ENCODE data around the gene BGLAP. TPM values are rescaled to one million over a fixed set of nuclear protein-coding genes. Genes with fewer than 3 reads are reported as not detected.
"Not testable (repeated sequence)": the region's sequence is repeated elsewhere in the genome, so short reads cannot be mapped to it uniquely, and the experiment has no call there.

The BGLAP gene
- polyA plus RNA-seq, 1 donor from 2014 or later = not detected

- no peaks in the 10 kb centered on the region for H3K9me3 Mint-ChIP-seq
- peaks cover 8% of the 10 kb centered on the region for H3K36me3 Mint-ChIP-seq
- peak overlapping the region; percentile 59 to 97 (median 63) for H3K27ac Mint-ChIP-seq
- H3K4me1 Mint-ChIP-seq = peaks cover 16 to 26% (median 20%) of the 10 kb centered on the region in 3 donors
- H3K4me3 Mint-ChIP-seq = peak overlapping the region; percentile 64 to 91 (median 84)
- no peaks in the 10 kb centered on the region for H3K27me3 Mint-ChIP-seq
Observed at GRCh38 chr1:156214024-156214748, 27.8 kb upstream of the BGLAP start.

GRCh38 chr1:156216361-156217086 lies 25.5 kb upstream of the BGLAP start:
- not testable (repeated sequence) for H3K27ac Mint-ChIP-seq, H3K4me3 Mint-ChIP-seq, H3K9me3 Mint-ChIP-seq, H3K27me3 Mint-ChIP-seq
- H3K4me1 Mint-ChIP-seq = peaks cover 21 to 29% (median 26%) of the 10 kb centered on the region in 3 donors
- peaks cover 15% of the 10 kb centered on the region for H3K36me3 Mint-ChIP-seq

- H3K4me3 Mint-ChIP-seq = peak overlapping the region in 3 of 4 donors; percentile 60 to 75 (median 65)
- H3K4me1 Mint-ChIP-seq = peaks cover 18 to 24% (median 19%) of the 10 kb centered on the region in 3 donors
- peak overlapping the region in 2 of 3 donors; percentile 24 to 52 for H3K27ac Mint-ChIP-seq
- no peaks in the 10 kb centered on the region for H3K9me3 Mint-ChIP-seq
- H3K36me3 Mint-ChIP-seq = peaks cover 15% of the 10 kb centered on the region
- no peaks in the 10 kb centered on the region for H3K27me3 Mint-ChIP-seq
Observed at GRCh38 chr1:156217871-156218270, 24.1 kb upstream of the BGLAP start.

- no peak overlapping the region for H3K4me3 Mint-ChIP-seq
- H3K36me3 Mint-ChIP-seq = peaks cover 10% of the 10 kb centered on the region
- H3K27ac Mint-ChIP-seq = no peak overlapping the region
- no peaks in the 10 kb centered on the region for H3K9me3 Mint-ChIP-seq
- no peaks in the 10 kb centered on the region for H3K27me3 Mint-ChIP-seq
- peaks cover 7 to 19% (median 13%) of the 10 kb centered on the region in 3 donors for H3K4me1 Mint-ChIP-seq
Observed at GRCh38 chr1:156220226-156220625, 21.8 kb upstream of the BGLAP start.

- Mint-ChIP-seq H3K27ac (no peak overlapping the region), H3K4me3 (no peak overlapping the region), H3K4me1 (peaks cover 7 to 22% (median 15%) of the 10 kb centered on the region in 3 donors)
Observed at GRCh38 chr1:156221986-156222692, 19.8 kb upstream of the BGLAP start.

GRCh38 chr1:156225677-156226014 lies 16.3 kb upstream of the BGLAP start:
- Mint-ChIP-seq H3K27me3 (no peaks in the 10 kb centered on the region), H3K4me1 (peaks cover 0 to 9% (median 8%) of the 10 kb centered on the region in 3 donors), H3K36me3 (peaks cover 8% of the 10 kb centered on the region), H3K27ac (peak overlapping the region in 2 of 3 donors; percentile 12 to 61), H3K4me3 (no peak overlapping the region), H3K9me3 (no peaks in the 10 kb centered on the region)

More at GRCh38 chr1:156221986-156222692, 19.8 kb upstream of the BGLAP start:
- no peaks in the 10 kb centered on the region for H3K9me3 Mint-ChIP-seq
- no peaks in the 10 kb centered on the region for H3K27me3 Mint-ChIP-seq
- peaks cover 16% of the 10 kb centered on the region for H3K36me3 Mint-ChIP-seq

GRCh38 chr1:156226116-156226538 lies 15.9 kb upstream of the BGLAP start:
- Mint-ChIP-seq H3K4me3 (no peak overlapping the region), H3K9me3 (no peaks in the 10 kb centered on the region), H3K4me1 (peaks cover 0 to 7% (median 7%) of the 10 kb centered on the region in 3 donors), H3K27ac (peak overlapping the region in 1 of 3 donors; percentile 69), H3K27me3 (no peaks in the 10 kb centered on the region), H3K36me3 (peaks cover 6% of the 10 kb centered on the region)

- Mint-ChIP-seq H3K27ac (peak overlapping the region in 2 of 3 donors; percentile 69 to 73), H3K36me3 (peaks cover 6% of the 10 kb centered on the region), H3K4me3 (peak overlapping the region in 1 of 4 donors; percentile 27), H3K9me3 (no peaks in the 10 kb centered on the region), H3K27me3 (no peaks in the 10 kb centered on the region), H3K4me1 (peaks cover 0 to 5% (median 3%) of the 10 kb centered on the region in 3 donors)
Observed at GRCh38 chr1:156226782-156227181, 15.2 kb upstream of the BGLAP start.

GRCh38 chr1:156228501-156228900 lies 13.5 kb upstream of the BGLAP start:
- H3K4me1 Mint-ChIP-seq = peaks cover 0 to 5% (median 3%) of the 10 kb centered on the region in 3 donors
- H3K9me3 Mint-ChIP-seq = no peaks in the 10 kb centered on the region
- H3K4me3 Mint-ChIP-seq = peak overlapping the region in 1 of 4 donors; percentile 78
- H3K27ac Mint-ChIP-seq = no peak overlapping the region
- no peaks in the 10 kb centered on the region for H3K27me3 Mint-ChIP-seq
- peaks cover 6% of the 10 kb centered on the region for H3K36me3 Mint-ChIP-seq

- Mint-ChIP-seq H3K27me3 (no peaks in the 10 kb centered on the region), H3K4me3 (no peak overlapping the region), H3K4me1 (peaks cover 0 to 5% (median 3%) of the 10 kb centered on the region in 3 donors), H3K27ac (peak overlapping the region in 1 of 3 donors; percentile 19), H3K9me3 (no peaks in the 10 kb centered on the region), H3K36me3 (peaks cover 6% of the 10 kb centered on the region)
Observed at GRCh38 chr1:156229809-156230472, 12.0 kb upstream of the BGLAP start.

- Mint-ChIP-seq H3K27ac (peak overlapping the region in 1 of 3 donors; percentile 19), H3K4me3 (no peak overlapping the region), H3K9me3 (no peaks in the 10 kb centered on the region), H3K36me3 (peaks cover 5% of the 10 kb centered on the region), H3K27me3 (no peaks in the 10 kb centered on the region), H3K4me1 (peaks cover 0 to 3% (median 1%) of the 10 kb centered on the region in 3 donors)
Observed at GRCh38 chr1:156230473-156230837, 11.5 kb upstream of the BGLAP start.

- Mint-ChIP-seq H3K36me3 (peaks cover 6% of the 10 kb centered on the region), H3K4me3 (no peak overlapping the region), H3K27ac (peak overlapping the region in 2 of 3 donors; percentile 23 to 32), H3K27me3 (no peaks in the 10 kb centered on the region), H3K9me3 (no peaks in the 10 kb centered on the region), H3K4me1 (peaks cover 0 to 2% (median 0%) of the 10 kb centered on the region in 3 donors)
Observed at GRCh38 chr1:156232201-156232894, 9.6 kb upstream of the BGLAP start.

GRCh38 chr1:156233426-156234127 lies 8.4 kb upstream of the BGLAP start:
- no peaks in the 10 kb centered on the region for H3K27me3 Mint-ChIP-seq
- H3K4me3 Mint-ChIP-seq = no peak overlapping the region
- peaks cover 6% of the 10 kb centered on the region for H3K36me3 Mint-ChIP-seq
- H3K9me3 Mint-ChIP-seq = no peaks in the 10 kb centered on the region
- peak overlapping the region in 1 of 3 donors; percentile 39 for H3K27ac Mint-ChIP-seq
- H3K4me1 Mint-ChIP-seq = peaks cover 0 to 2% (median 0%) of the 10 kb centered on the region in 3 donors
